H1 (cell line): Measurements from ENCODE around the gene JUP. TPM values are rescaled to one million over a fixed set of nuclear protein-coding genes. Genes with fewer than 3 reads are reported as not detected.

Source experiments
- CTCF ChIA-PET: fragments of 300-600 bp; sonication (Branson Sonifier 250); formaldehyde crosslinking; loops from one replicate; lab custom pipeline; 2021; ENCODE audit not compliant: partially characterized antibody; lab: Charles Lee
- POLR2A ChIA-PET: fragments of 300-600 bp; sonication (Branson Sonifier 250); formaldehyde crosslinking; loops from one replicate; lab custom pipeline; 2021; ENCODE audit warnings: inconsistent platforms; ENCODE audit not compliant: partially characterized antibody; lab: Charles Lee
- DNase-seq, 2 experiments: peaks; one replicate each; pipeline versions ENCODE4 v3.0.0 to v3.0.0-alpha.2; 2010 to 2022; ENCODE audit warnings: low spot score in 2 of 2, low read depth in 1 of 2, mixed read lengths in 1 of 2
- FAIRE-seq: peaks from 2 replicates; lab custom pipeline; 2011; peaks lifted over from hg19 to GRCh38; lab: Jason Lieb, UNC
- H2AFZ ChIP-seq: 2 replicates; pipeline ENCODE4 v1.8.1; 2012; ENCODE audit warnings: low read length, inconsistent platforms
- H2AK5ac ChIP-seq: 2 replicates; pipeline ENCODE4 v1.6.1; 2013; ENCODE audit warnings: low read depth, low read length
- H2BK120ac ChIP-seq: replicated peaks from 2 replicates; pipeline ENCODE3; 2013; ENCODE audit warnings: low read depth, low read length, inconsistent platforms
- H2BK12ac ChIP-seq: 2 replicates; pipeline ENCODE4 v1.6.1; 2013; ENCODE audit warnings: low read depth, low read length
- H2BK15ac ChIP-seq: 2 replicates; pipeline ENCODE4 v1.6.1; 2013; ENCODE audit warnings: low read length
- H2BK20ac ChIP-seq: 2 replicates; pipeline ENCODE4 v1.6.1; 2013; ENCODE audit warnings: low read length
- H2BK5ac ChIP-seq: 2 replicates; pipeline ENCODE4 v1.6.1; 2013; ENCODE audit warnings: low read depth, low read length
- H3K14ac ChIP-seq: 2 replicates; pipeline ENCODE4 v1.6.1; 2013; ENCODE audit warnings: inconsistent platforms; ENCODE audit not compliant: insufficient read length
- H3K18ac ChIP-seq: 2 replicates; pipeline ENCODE4 v1.6.1; 2013; ENCODE audit warnings: low read length; ENCODE audit errors: extremely low read depth
- H3K23ac ChIP-seq: 2 replicates; pipeline ENCODE4 v1.6.1; 2013; ENCODE audit warnings: inconsistent platforms; ENCODE audit not compliant: insufficient read length
- H3K23me2 ChIP-seq: 2 replicates; pipeline ENCODE4 v1.6.1; 2013; ENCODE audit warnings: low read depth, low read length
- H3K27ac ChIP-seq: 2 replicates; pipeline ENCODE4 v1.6.1; 2011; ENCODE audit warnings: low read depth, low read length, inconsistent platforms
- H3K27me3 ChIP-seq, 4 experiments: replicated peaks in 1 of 4; 1 replicate in 1 of 4; 2 replicates in 3 of 4; pipeline versions ENCODE4 v1.6.1 to v1.8.1; 2011 to 2013; ENCODE audit warnings: low read length in 3 of 4, mild to moderate bottlenecking in 3 of 4, inconsistent platforms in 2 of 4, mixed read lengths in 2 of 4, moderate library complexity in 1 of 4; ENCODE audit not compliant: control insufficient read depth in 3 of 4, insufficient read depth in 3 of 4; ENCODE audit errors: extremely low read depth in 1 of 4
- H3K36me3 ChIP-seq, 4 experiments: 2 replicates each; pipeline versions ENCODE4 v1.6.1 to v1.8.1; 2011 to 2013; ENCODE audit warnings: mild to moderate bottlenecking in 4 of 4, low read length in 3 of 4, moderate library complexity in 2 of 4, control low read depth in 1 of 4, inconsistent platforms in 1 of 4; ENCODE audit not compliant: insufficient read depth in 4 of 4, control insufficient read depth in 2 of 4
- H3K4ac ChIP-seq: replicated peaks from 2 replicates; pipeline ENCODE3; 2013; ENCODE audit warnings: low read length, low read depth, mixed read lengths, inconsistent platforms; ENCODE audit not compliant: insufficient read length
- H3K4me1 ChIP-seq, 4 experiments: replicated peaks in 1 of 4; 1 replicate in 1 of 4; 2 replicates in 3 of 4; pipeline versions ENCODE4 v1.6.1 to v1.8.1; 2011 to 2013; ENCODE audit warnings: low read length in 3 of 4, inconsistent platforms in 2 of 4, mixed read lengths in 1 of 4; ENCODE audit not compliant: insufficient read depth in 4 of 4, control insufficient read depth in 3 of 4
- H3K4me2 ChIP-seq, 2 experiments: 2 replicates each; pipeline versions ENCODE4 v1.6.1 to v1.8.1; 2011 to 2013; ENCODE audit warnings: low read depth in 2 of 2, low read length in 2 of 2, control low read depth in 1 of 2, inconsistent platforms in 1 of 2, mild to moderate bottlenecking in 1 of 2; ENCODE audit not compliant: insufficient read depth in 1 of 2
- H3K4me3 ChIP-seq, 4 experiments: fragments of 200-600, 300-600 bp in 1 of 4; sonication (generic), shearing (Covaris generic), sonication (Bioruptor Twin) in 1 of 4; 2 replicates each; pipeline versions ENCODE4 v1.5.1 to v1.8.1; 2011 to 2016; ENCODE audit warnings: low read length in 4 of 4, low read depth in 3 of 4, control low read depth in 2 of 4, inconsistent platforms in 2 of 4, mild to moderate bottlenecking in 2 of 4, mixed read lengths in 1 of 4, moderate library complexity in 1 of 4; ENCODE audit not compliant: insufficient read depth in 2 of 4; ENCODE audit errors: extremely low read depth in 1 of 4
- H3K56ac ChIP-seq: replicated peaks from 2 replicates; pipeline ENCODE3; 2013; ENCODE audit warnings: low read depth, mild to moderate bottlenecking, mixed read lengths, low read length, inconsistent platforms; ENCODE audit not compliant: insufficient read length
- H3K79me1 ChIP-seq: 2 replicates; pipeline ENCODE4 v1.6.1; 2013; ENCODE audit warnings: low read depth, low read length, control low read depth
- H3K79me2 ChIP-seq, 2 experiments: 2 replicates each; pipeline versions ENCODE4 v1.6.1 to v1.8.1; 2012 to 2013; ENCODE audit warnings: low read length in 2 of 2, mild to moderate bottlenecking in 2 of 2, inconsistent platforms in 1 of 2; ENCODE audit not compliant: insufficient read depth in 2 of 2, control insufficient read depth in 1 of 2
- H3K9ac ChIP-seq, 4 experiments: replicated peaks in 1 of 4; 1 replicate in 1 of 4; 2 replicates in 3 of 4; pipeline versions ENCODE4 v1.6.1 to v1.8.1; 2011 to 2013; ENCODE audit warnings: low read depth in 3 of 4, low read length in 3 of 4, control low read depth in 2 of 4, mild to moderate bottlenecking in 2 of 4, moderate library complexity in 2 of 4, inconsistent platforms in 1 of 4; ENCODE audit errors: extremely low read depth in 1 of 4
- H3K9me3 ChIP-seq, 2 experiments: 2 replicates each; pipeline versions ENCODE4 v1.6.1 to v1.8.1; 2012 to 2013; ENCODE audit warnings: mild to moderate bottlenecking in 2 of 2, moderate library complexity in 2 of 2, control low read depth in 1 of 2, inconsistent platforms in 1 of 2, low read depth in 1 of 2, low read length in 1 of 2, mixed read lengths in 1 of 2; ENCODE audit not compliant: insufficient read depth in 2 of 2
- H4K20me1 ChIP-seq, 2 experiments: replicated peaks in 1 of 2; 2 replicates each; pipeline versions ENCODE3 to v1.8.1; 2011 to 2013; ENCODE audit warnings: inconsistent platforms in 2 of 2, low read length in 2 of 2, mild to moderate bottlenecking in 1 of 2; ENCODE audit not compliant: insufficient read depth in 2 of 2, control insufficient read depth in 1 of 2
- H4K5ac ChIP-seq: 2 replicates; pipeline ENCODE4 v1.6.1; 2013; ENCODE audit warnings: low read length, low read depth, mixed read lengths, inconsistent platforms; ENCODE audit not compliant: insufficient read length
- H4K8ac ChIP-seq: 2 replicates; pipeline ENCODE4 v1.8.0; 2013; ENCODE audit warnings: mild to moderate bottlenecking, moderate library complexity, low read length, inconsistent platforms; ENCODE audit not compliant: insufficient read depth; ENCODE audit errors: extremely low read depth
- H4K91ac ChIP-seq: replicated peaks from 2 replicates; pipeline ENCODE3; 2013; ENCODE audit warnings: low read length, mixed read lengths, inconsistent platforms; ENCODE audit not compliant: insufficient read length
- BACH1 ChIP-seq: IDR thresholded peaks from 2 replicates; pipeline ENCODE4 v1.6.1; 2012; ENCODE audit warnings: low read length, improper control_type of control experiment
- CTBP2 ChIP-seq: IDR thresholded peaks from 2 replicates; pipeline ENCODE4 v1.7.0; 2011; ENCODE audit warnings: borderline replicate concordance, mild to moderate bottlenecking, moderate library complexity, mixed read lengths, low read length; ENCODE audit not compliant: insufficient read depth, insufficient read length
- E2F6 ChIP-seq: IDR thresholded peaks from 2 replicates; pipeline ENCODE4 v1.6.1; 2012; ENCODE audit warnings: inconsistent platforms
- HDAC6 ChIP-seq: IDR thresholded peaks from one replicate; pipeline ENCODE4 v1.7.1; 2012; ENCODE audit warnings: low read depth, mild to moderate bottlenecking, inconsistent platforms, low read length, moderate library complexity
- MAFK ChIP-seq: IDR thresholded peaks from 2 replicates; pipeline ENCODE4 v1.6.1; 2012; ENCODE audit warnings: low read depth, mild to moderate bottlenecking, improper control_type of control experiment, low read length
- NRF1 ChIP-seq: IDR thresholded peaks from 2 replicates; pipeline ENCODE4 v1.6.1; 2011; ENCODE audit warnings: mild to moderate bottlenecking, low read depth, low read length, improper control_type of control experiment
- POLR2AphosphoS5 ChIP-seq: IDR thresholded peaks from 2 replicates; pipeline ENCODE4 v1.6.1; 2011; ENCODE audit warnings: low read depth, low read length
- POU5F1 ChIP-seq: IDR thresholded peaks from 2 replicates; pipeline ENCODE4 v1.6.1; 2011; ENCODE audit warnings: low read depth, mild to moderate bottlenecking, low read length, moderate library complexity
- TAF1 ChIP-seq: IDR thresholded peaks from 2 replicates; pipeline ENCODE4 v1.6.1; 2011; ENCODE audit warnings: mild to moderate bottlenecking, low read depth, low read length
- TAF7 ChIP-seq: optimal IDR thresholded peaks from 2 replicates; pipeline ENCODE3; 2011; ENCODE audit warnings: low read depth, mild to moderate bottlenecking, inconsistent platforms, low read length, moderate library complexity, borderline replicate concordance
- WGBS, 2 experiments: shearing (Covaris generic) in 1 of 2; methylation state at CpG; one replicate each; pipeline versions ENCODE4 v1.1.6 to v1.1.7; 2013 to 2015; ENCODE audit warnings: low lambda C conversion rate in 2 of 2, mixed read lengths in 2 of 2, inconsistent platforms in 1 of 2, low coverage in 1 of 2, missing lambda C conversion rate in 1 of 2; ENCODE audit not compliant: insufficient replicate concordance in 2 of 2, insufficient coverage in 1 of 2, insufficient read length in 1 of 2; ENCODE audit errors: extremely low coverage in 1 of 2, missing lambda C conversion rate in 1 of 2; 5-methylcytosine and 5-hydroxymethylcytosine counted together
- polyA plus RNA-seq, 7 experiments: library from polyadenylated mRNA; depleted of rRNA in 3 of 7; stranded (reverse) in 5 of 7; unstranded in 2 of 7; fragments of >200 nt in 5 of 7; fragments of 200-250 nt in 2 of 7; gene quantifications; 1 replicate in 5 of 7; 2 replicates in 1 of 7; 4 replicates in 1 of 7; pipeline versions ENCODE4 v1.2.1 to v1.2.3, GENCODE V29; 2011 to 2013; ENCODE audit warnings: missing spikeins in 2 of 7, mixed read lengths in 2 of 7
- total RNA-seq: library from RNA; stranded (reverse); fragmentation: NEBNext Ultra II Directional; extraction: Animal tissue kit (Norgen Biotek cat#: 25700); gene quantifications from 2 replicates; pipeline ENCODE4 v1.2.1, GENCODE V29; 2021

JUP gene
- total and polyA plus RNA-seq, 2 of the 8 experiments (the other 6 are each of a cell fraction or from before 2014, with no cell fraction given): 62.8 to 102 TPM

GRCh38 chr17:41777574-41778188 lies 8.8 kb downstream of the JUP start:
- H2AK5ac ChIP-seq: peak overlapping the region; percentile 75; the same call in 1 of the 2 replicates
- H3K4ac ChIP-seq: peak overlapping the region; percentile 53
- ChIA-PET POLR2A (interaction anchor here (0.7 to 7.5 kb wide), 16 partner anchors 8 to 347 kb away, joined by 3 to 83 read pairs (median 4); partner anchors contain the start of genes HAP1, JUP and ODAD4), CTCF (interaction anchor here (0.7 to 6.8 kb wide), 9 partner anchors 8 to 136 kb away, joined by 3 to 55 read pairs (median 4); partner anchors contain the start of gene JUP)
- H3K23me2 ChIP-seq: no peaks in the 10 kb centered on the region
- H4K5ac ChIP-seq: no peak overlapping the region
- H3K27me3 ChIP-seq: no peaks in the 10 kb centered on the region
- no peak overlapping the region for H3K14ac ChIP-seq
- H4K20me1 ChIP-seq: peaks cover 4 to 18% of the 10 kb centered on the region in 2 experiments
- peaks cover 0 to 49% (median 29%) of the 10 kb centered on the region in 4 experiments; a peak in 6 of 7 replicates for H3K4me1 ChIP-seq
- DNase-seq: no peak
- H3K4me2 ChIP-seq: no peak overlapping the region
- peak overlapping the region; percentile 88; the same call in 1 of the 2 replicates for H2BK12ac ChIP-seq
- no peak overlapping the region for H3K9ac ChIP-seq
- H4K91ac ChIP-seq: peak overlapping the region; percentile 72
- peak overlapping the region; percentile 10; the same call in 1 of the 2 replicates for H2BK5ac ChIP-seq
- peak overlapping the region; percentile 23; the same call in 1 of the 2 replicates for H4K8ac ChIP-seq
- no peak overlapping the region for H3K4me3 ChIP-seq
- peak overlapping the region; percentile 73 for H3K18ac ChIP-seq
- no peak overlapping the region for H2BK120ac ChIP-seq
- H2BK15ac ChIP-seq: no peak overlapping the region
- TF ChIP-seq BACH1 (no peak), POU5F1 (no peak), E2F6 (no peak), CTBP2 (no peak), POLR2AphosphoS5 (no peak), HDAC6 (no peak), TAF1 (no peak), TAF7 (no peak), MAFK (no peak), NRF1 (no peak)
- no peak overlapping the region for H3K56ac ChIP-seq
- H3K79me1 ChIP-seq: peaks cover 19% of the 10 kb centered on the region
- FAIRE-seq: no peak
- H3K9me3 ChIP-seq: no peaks in the 10 kb centered on the region
- no peak overlapping the region for H3K23ac ChIP-seq
- no peak overlapping the region for H2AFZ ChIP-seq
- WGBS, 2 experiments: 85% methylated on average over 12 of the region's 12 CpGs; no CpG with 5 or more reads in 1 of the 2 experiments
- H3K79me2 ChIP-seq: peaks cover 0 to 64% of the 10 kb centered on the region in 2 experiments; a peak in 3 of 4 replicates
- H3K27ac ChIP-seq: no peak overlapping the region
- no peaks in the 10 kb centered on the region for H3K36me3 ChIP-seq
- H2BK20ac ChIP-seq: peak overlapping the region; percentile 72; the same call in 1 of the 2 replicates
